Immature natural killer cell (primary cell): ENCODE measurements around the gene RABGGTB. TPM values are rescaled to one million over a fixed set of nuclear protein-coding genes. Genes with fewer than 3 reads are reported as not detected.
"Not testable (repeated sequence)": the region's sequence is repeated elsewhere in the genome, so short reads cannot be mapped to it uniquely, and the experiment has no call there.

ENCODE experiments used
- DNase-seq, 3 donors: peaks; one replicate each; pipeline ENCODE4 v3.0.0; 2022; ENCODE audit warnings: mixed read lengths in 1 of 3
- H3K27ac Mint-ChIP-seq, 6 donors: one replicate each; pipeline ENCODE4 v1.8.0; 2020; ENCODE audit warnings: mixed read lengths in 6 of 6, mild to moderate bottlenecking in 5 of 6, inconsistent platforms in 4 of 6, moderate library complexity in 3 of 6
- H3K27me3 Mint-ChIP-seq, 3 donors: one replicate each; pipeline ENCODE4 v1.8.0; 2020 to 2021; ENCODE audit warnings: low read depth in 3 of 3, mild to moderate bottlenecking in 3 of 3, mixed read lengths in 3 of 3, moderate library complexity in 3 of 3, inconsistent platforms in 1 of 3
- H3K36me3 Mint-ChIP-seq, 3 donors: one replicate each; pipeline ENCODE4 v1.8.0; 2020; ENCODE audit warnings: mixed read lengths in 3 of 3, inconsistent platforms in 2 of 3, mild to moderate bottlenecking in 2 of 3
- H3K4me1 Mint-ChIP-seq, 2 donors: one replicate each; pipeline ENCODE4 v1.8.0; 2020; ENCODE audit warnings: inconsistent platforms in 2 of 2, mild to moderate bottlenecking in 2 of 2, mixed read lengths in 2 of 2, moderate library complexity in 1 of 2
- H3K4me3 Mint-ChIP-seq, 5 donors: one replicate each; pipeline ENCODE4 v1.8.0; 2020; ENCODE audit warnings: mild to moderate bottlenecking in 5 of 5, mixed read lengths in 5 of 5, inconsistent platforms in 3 of 5, moderate library complexity in 3 of 5
- H3K9me3 Mint-ChIP-seq, 6 donors: one replicate each; pipeline ENCODE4 v1.8.0; 2020; ENCODE audit warnings: mild to moderate bottlenecking in 6 of 6, mixed read lengths in 6 of 6, inconsistent platforms in 4 of 6, moderate library complexity in 3 of 6
- polyA plus RNA-seq, 3 donors: library from polyadenylated mRNA; unstranded; fragments of 300-500 nt; fragmentation: Illumina TruSeq; gene quantifications; one replicate each; pipeline ENCODE4 v1.2.3, GENCODE V29; 2021

The RABGGTB gene
- 1 to 10 TPM; 1.5 to 9.4 (median 4.3) TPM for polyA plus RNA-seq

DNA sequence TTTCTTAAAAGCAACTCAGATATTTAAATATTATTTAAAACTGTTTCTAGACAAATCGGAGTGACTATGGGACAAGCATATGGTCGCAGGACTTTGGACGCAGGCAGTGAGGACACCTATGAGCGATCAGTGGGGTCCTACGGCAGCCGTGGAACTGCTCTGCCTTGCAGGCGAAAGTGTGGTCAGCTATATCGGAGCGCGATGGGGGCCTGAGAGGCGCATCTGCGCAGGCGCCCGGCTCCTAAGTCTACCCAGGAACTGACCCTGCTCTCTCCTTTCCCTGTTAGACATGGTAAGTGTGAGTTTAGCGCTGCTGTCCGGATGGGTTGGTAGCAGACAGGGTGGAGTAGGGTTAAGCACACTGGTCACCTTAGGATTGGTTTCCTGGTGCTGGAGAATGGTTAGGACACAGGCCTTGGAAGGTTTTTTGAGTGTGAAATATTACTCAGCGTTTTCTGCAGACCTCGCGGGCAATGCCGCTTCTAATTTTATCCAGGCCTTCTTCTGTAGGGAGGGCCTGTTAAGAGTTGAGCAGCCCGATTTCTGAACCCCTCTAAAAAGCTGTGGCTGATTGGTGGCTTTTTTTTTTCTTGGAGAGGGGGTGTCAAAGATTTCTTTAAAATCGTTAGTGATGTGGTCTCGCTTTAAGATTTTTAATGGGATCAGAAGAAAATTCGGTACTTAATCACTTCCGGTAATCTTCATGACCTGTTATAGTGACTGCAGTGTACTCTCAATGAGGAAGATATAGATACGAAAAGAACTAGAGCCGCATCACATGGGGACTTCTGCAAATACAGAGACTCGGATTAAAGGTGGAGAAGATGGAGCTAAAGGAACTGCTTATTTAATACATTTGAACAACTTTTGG, at the start of gene RABGGTB:
Gene RABGGTB, plus strand, starts transcription at position 274 of the 871 bp plus-strand sequence. Its CDS starts 16 bp downstream, at position 290.
- peaks cover 0 to 23% (median 16%) of the 10 kb centered on the region in 3 donors for H3K36me3 Mint-ChIP-seq
- peak; percentile 92 to 94 (median 93) for DNase-seq
- H3K27ac Mint-ChIP-seq: peak within 1 kb of the TSS; percentile 97 to 100 (median 98)
- H3K27me3 Mint-ChIP-seq: peaks cover 4 to 20% (median 12%) of the 10 kb centered on the region in 3 donors
- H3K9me3 Mint-ChIP-seq: no peaks in the 10 kb centered on the region
- peak within 1 kb of the TSS; percentile 96 to 100 (median 100) for H3K4me3 Mint-ChIP-seq
- H3K4me1 Mint-ChIP-seq: peaks cover 73 to 74% of the 10 kb centered on the region in 2 donors

DNA sequence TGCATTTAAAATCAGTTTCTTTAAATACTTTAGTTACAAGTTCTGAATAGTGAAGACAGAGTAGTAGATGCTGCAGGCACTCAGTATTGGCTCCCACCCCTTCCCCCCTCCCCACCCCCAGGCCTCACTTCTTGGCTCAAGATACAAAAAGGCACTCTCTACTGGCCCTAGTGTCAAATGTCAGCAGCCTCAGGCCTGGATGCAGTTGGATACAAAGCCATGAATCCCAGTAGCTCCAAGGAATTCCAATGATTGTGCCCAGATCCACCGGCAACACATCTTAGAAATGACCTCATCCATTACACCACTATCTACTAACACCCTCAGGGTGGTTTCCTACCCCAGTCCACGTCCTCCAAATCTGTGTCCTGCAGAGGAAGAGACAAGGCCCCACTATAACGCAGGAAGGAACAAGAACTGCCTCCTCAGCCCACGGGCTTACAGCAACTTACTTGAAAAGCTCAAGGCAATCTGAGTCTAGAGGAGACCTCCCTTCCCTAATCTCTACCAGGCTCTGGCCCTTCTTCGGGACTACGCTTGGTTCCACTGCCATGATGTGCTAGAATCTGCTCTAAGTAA, 43.9 kb upstream of the RABGGTB start:
- Mint-ChIP-seq H3K9me3 (no peaks in the 10 kb centered on the region), H3K4me1 (peaks cover 4 to 6% of the 10 kb centered on the region in 2 donors), H3K4me3 (no peak overlapping the region), H3K27me3 (no peaks in the 10 kb centered on the region), H3K27ac (peak overlapping the region in 1 of 6 donors; percentile 25), H3K36me3 (peaks cover 7 to 28% (median 12%) of the 10 kb centered on the region in 3 donors)
- DNase-seq: no peak

DNA sequence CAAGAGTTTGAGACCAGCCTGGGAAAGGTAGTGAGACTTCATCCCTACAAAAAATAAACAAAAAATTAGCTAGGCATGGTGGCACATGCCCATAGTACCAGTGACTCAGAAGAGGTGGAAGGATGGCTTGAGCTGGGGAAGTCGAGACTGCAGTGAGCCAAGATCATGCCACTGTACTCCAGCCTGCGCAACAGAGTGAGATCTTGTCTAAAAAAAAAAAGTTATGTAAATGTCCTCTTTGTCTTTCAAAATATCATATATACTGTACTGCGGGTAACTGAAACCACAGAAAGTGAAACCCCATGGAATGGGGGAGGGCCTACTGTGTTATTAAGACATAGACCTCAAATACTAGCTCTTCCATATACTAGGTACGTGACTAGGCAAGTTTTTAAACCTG, 40.8 kb upstream of the RABGGTB start:
- no peak for DNase-seq
- H3K36me3 Mint-ChIP-seq: peaks cover 0 to 23% (median 4%) of the 10 kb centered on the region in 3 donors
- peak overlapping the region in 1 of 6 donors; percentile 25 for H3K27ac Mint-ChIP-seq
- no peak overlapping the region for H3K4me3 Mint-ChIP-seq
- H3K9me3 Mint-ChIP-seq: no peaks in the 10 kb centered on the region
- H3K27me3 Mint-ChIP-seq: no peaks in the 10 kb centered on the region
- peaks cover 4 to 6% of the 10 kb centered on the region in 2 donors for H3K4me1 Mint-ChIP-seq

DNA sequence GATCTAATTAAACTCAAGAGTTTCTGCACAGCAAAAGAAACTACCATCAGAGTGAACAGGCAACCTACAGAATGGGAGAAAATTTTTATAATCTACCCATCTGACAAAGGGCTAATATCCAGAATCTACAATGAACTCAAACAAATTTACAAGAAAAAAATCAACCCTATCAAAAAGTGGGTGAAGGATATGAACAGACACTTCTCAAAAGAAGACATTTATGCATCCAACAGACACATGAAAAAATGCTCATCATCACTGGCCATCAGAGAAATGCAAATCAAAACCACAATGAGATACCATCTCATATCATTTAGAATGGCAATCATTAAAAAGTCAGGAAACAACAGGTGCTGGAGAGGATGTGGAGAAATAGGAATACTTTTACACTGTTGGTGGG, 28.8 kb upstream of the RABGGTB start:
- H3K4me1 Mint-ChIP-seq, H3K27me3 Mint-ChIP-seq, H3K9me3 Mint-ChIP-seq, H3K4me3 Mint-ChIP-seq, DNase-seq, H3K27ac Mint-ChIP-seq: not testable (repeated sequence)
- H3K36me3 Mint-ChIP-seq: peaks cover 35 to 60% (median 59%) of the 10 kb centered on the region in 3 donors

DNA sequence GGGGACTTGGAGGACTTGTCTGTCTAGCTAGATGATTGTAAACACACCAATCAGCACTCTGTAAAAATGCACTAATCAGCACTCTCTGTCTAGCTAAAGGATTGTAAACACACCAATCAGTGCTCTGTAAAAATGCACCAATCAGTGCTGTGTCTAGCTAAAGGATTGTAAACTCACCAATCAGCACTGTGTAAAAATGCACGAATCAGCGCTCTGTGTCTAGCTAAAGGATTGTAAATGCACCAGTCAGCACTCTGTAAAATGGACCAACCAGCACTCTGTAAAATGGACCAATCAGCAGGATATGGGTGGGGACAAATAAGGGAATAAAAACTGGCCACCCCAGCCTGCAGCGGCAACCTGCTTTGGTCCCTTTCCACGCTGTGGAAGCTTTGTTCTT, 27.5 kb upstream of the RABGGTB start:
- not testable (repeated sequence) for H3K27ac Mint-ChIP-seq, H3K4me3 Mint-ChIP-seq
- peaks cover 26 to 47% (median 46%) of the 10 kb centered on the region in 3 donors for H3K36me3 Mint-ChIP-seq

DNA sequence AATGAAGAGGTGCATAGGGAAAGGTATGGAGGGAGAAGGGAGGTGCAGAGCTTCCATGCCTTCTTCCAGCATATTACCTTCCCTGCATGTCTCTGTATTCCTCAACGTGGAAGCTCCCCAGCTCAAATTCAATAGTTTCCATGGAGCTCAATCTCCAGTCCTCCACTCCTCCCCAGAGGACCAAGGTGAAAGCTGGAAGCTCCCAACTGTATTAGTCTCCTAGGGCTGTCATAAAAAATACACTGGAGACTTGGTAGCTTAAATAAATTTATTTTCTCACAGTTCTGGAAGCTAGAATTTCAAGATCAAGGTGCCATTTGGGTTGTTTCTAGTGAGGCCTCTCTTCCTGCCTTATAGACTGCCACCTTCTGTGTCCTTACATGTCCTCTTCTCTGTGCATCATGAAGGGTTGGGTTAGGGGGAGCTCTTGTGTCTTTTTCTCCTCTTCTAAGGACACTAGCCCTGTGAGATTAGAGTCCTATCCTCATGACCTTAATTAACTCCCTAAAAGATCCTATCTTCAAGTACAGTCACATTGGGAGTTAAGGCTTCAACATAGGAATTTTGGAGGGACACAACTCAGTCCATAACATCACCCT, 21.9 kb upstream of the RABGGTB start:
- no peak for DNase-seq
- H3K27ac Mint-ChIP-seq: no peak overlapping the region
- H3K9me3 Mint-ChIP-seq: no peaks in the 10 kb centered on the region
- H3K27me3 Mint-ChIP-seq: no peaks in the 10 kb centered on the region
- H3K4me1 Mint-ChIP-seq: no peaks in the 10 kb centered on the region
- peaks cover 3 to 11% (median 7%) of the 10 kb centered on the region in 3 donors for H3K36me3 Mint-ChIP-seq
- H3K4me3 Mint-ChIP-seq: no peak overlapping the region

More for the DNA sequence above, 27.5 kb upstream of the RABGGTB start:
- not testable (repeated sequence) for H3K9me3 Mint-ChIP-seq, H3K27me3 Mint-ChIP-seq, H3K4me1 Mint-ChIP-seq, DNase-seq

DNA sequence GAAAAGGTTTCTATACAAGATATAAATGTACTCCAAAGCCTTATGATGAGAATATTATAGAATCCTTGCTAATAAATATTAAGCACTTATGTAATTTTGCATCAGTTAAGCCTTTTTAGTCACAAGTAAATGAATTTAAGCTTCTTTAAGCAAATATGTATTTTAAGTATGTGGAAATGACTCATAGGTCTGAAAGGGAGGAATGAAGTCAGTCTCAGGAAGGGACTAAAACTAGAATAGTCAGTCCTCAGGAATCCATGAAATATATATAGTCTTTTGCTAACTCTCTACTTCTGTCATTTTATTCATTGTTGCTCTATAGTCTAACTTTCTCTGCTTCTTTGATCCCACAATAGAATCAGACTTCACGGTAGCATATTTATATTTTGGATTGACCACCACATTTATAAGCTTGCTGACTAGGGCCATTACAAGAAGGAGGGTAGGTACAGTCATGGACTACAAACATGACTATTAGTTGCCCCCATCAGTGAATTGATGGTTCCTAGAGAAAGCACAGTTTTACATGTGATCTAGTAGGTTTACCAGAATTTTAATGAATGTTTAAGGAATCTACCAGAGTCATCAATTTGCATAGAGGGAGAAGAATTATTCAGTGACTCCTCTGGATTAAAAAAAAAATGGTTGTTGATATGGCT, 20.2 kb upstream of the RABGGTB start:
- no peak overlapping the region for H3K4me3 Mint-ChIP-seq
- no peak for DNase-seq
- H3K36me3 Mint-ChIP-seq: peaks cover 0 to 4% (median 4%) of the 10 kb centered on the region in 3 donors
- no peak overlapping the region for H3K27ac Mint-ChIP-seq
- no peaks in the 10 kb centered on the region for H3K9me3 Mint-ChIP-seq
- no peaks in the 10 kb centered on the region for H3K4me1 Mint-ChIP-seq
- H3K27me3 Mint-ChIP-seq: no peaks in the 10 kb centered on the region

DNA sequence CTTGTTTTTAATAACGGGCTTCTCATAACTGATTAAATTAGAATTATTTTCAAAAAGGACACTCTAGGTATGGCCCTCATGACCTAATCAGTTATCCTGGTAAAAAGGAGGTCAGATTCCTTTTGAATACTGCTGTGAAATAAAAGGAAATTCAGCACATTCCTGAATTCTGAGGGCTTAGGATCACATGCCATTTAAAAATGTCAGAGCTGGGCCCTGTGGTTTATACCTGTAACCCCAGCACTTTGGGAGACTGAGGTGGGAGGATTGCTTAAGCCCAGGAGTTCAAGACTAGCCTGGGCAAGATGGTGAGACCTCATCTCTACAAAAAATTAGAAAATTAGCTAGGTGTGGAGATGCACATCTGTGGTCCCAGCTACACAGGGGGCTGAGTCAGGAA, 18.0 kb upstream of the RABGGTB start:
- Mint-ChIP-seq H3K4me1 (no peaks in the 10 kb centered on the region), H3K9me3 (no peaks in the 10 kb centered on the region), H3K36me3 (no peaks in the 10 kb centered on the region), H3K27me3 (peaks cover 0 to 2% (median 0%) of the 10 kb centered on the region in 3 donors), H3K4me3 (no peak overlapping the region), H3K27ac (no peak overlapping the region)
- no peak for DNase-seq

DNA sequence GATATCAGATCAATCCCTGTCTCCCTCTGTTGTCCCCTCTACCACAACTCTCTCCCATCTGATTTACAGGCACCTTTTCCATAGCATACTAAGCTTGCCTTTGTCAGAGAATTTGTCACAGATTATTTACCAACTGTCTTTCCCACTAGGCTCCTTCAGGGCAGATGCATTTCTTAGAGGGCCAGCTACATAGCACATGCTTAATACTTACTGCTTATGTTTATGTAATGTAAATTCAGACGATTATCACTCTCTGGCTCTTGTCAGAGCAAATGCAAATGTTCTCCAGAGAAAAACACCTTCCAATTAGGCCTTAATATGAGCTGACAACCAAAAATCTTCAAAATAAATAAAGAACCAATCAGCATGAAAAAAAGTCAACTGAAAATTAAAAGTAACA, 15.3 kb upstream of the RABGGTB start:
- no peak for DNase-seq
- no peak overlapping the region for H3K4me3 Mint-ChIP-seq
- H3K27ac Mint-ChIP-seq: no peak overlapping the region
- no peaks in the 10 kb centered on the region for H3K36me3 Mint-ChIP-seq
- no peaks in the 10 kb centered on the region for H3K9me3 Mint-ChIP-seq
- H3K27me3 Mint-ChIP-seq: peaks cover 0 to 2% (median 0%) of the 10 kb centered on the region in 3 donors
- no peaks in the 10 kb centered on the region for H3K4me1 Mint-ChIP-seq

DNA sequence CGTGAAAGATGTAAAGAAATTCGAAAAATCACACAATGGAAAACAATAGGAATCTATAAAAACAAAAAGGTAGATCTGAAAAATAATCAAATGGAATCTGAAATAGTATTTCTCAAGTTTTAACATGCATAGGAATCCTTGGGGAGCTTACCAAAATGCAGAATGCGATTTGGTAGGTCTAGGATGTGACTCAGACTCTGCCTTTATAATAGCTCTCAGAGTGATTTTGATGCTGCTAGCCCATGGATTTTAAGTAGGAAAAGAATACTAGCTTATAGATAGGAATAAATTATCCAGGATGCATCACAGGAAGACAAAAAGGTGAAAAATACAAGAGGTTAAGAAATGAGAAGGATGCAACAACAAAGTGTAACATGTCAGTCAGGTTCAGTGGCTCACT, 14.1 kb upstream of the RABGGTB start:
- H3K9me3 Mint-ChIP-seq: no peaks in the 10 kb centered on the region
- DNase-seq: no peak
- H3K4me1 Mint-ChIP-seq: no peaks in the 10 kb centered on the region
- no peak overlapping the region for H3K4me3 Mint-ChIP-seq
- peaks cover 0 to 2% (median 0%) of the 10 kb centered on the region in 3 donors for H3K27me3 Mint-ChIP-seq
- peaks cover 0 to 1% (median 0%) of the 10 kb centered on the region in 3 donors for H3K36me3 Mint-ChIP-seq
- no peak overlapping the region for H3K27ac Mint-ChIP-seq

DNA sequence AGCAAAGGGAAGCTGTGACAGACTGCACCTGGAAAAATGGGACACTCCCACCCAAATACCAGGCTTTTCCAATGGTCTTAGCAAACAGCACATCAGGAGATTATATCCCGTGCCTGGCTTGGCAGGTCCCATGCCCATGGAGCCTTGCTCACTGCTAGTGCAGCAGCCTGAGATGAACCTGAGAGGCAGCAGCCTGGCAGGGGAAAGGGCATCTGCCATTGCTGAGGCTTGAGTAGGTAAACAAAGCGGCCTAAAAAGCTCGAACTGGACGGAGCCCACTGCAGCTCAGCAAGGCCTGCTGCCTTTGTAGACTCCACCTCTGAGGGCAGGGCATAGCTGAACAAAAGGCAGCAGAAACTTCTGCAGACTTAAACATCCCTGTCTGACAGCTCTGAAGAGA, 8.2 kb upstream of the RABGGTB start:
- not testable (repeated sequence) for H3K36me3 Mint-ChIP-seq, H3K4me1 Mint-ChIP-seq, H3K4me3 Mint-ChIP-seq, DNase-seq, H3K27ac Mint-ChIP-seq, H3K9me3 Mint-ChIP-seq
- peaks cover 2 to 10% (median 5%) of the 10 kb centered on the region in 3 donors for H3K27me3 Mint-ChIP-seq

DNA sequence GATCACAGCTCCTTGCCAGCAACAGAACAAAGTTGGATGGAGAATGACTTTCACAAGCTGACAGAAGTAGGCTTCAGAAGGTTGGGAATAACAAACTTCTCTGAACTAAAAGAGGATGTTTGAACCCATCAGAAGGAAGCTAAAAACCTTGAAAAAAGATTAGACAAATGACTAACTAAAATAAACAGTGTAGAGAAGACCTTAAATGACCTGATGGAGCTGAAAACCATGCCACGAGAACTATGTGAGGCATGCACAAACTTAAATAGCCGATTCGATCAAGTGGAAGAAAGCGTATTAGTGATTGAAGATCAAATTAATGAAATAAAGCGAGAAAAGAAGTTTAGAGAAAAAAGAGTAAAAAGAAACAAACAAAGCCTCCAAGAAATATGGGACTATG, 7.4 kb upstream of the RABGGTB start:
- H3K4me1 Mint-ChIP-seq, H3K9me3 Mint-ChIP-seq, H3K27ac Mint-ChIP-seq, DNase-seq, H3K4me3 Mint-ChIP-seq, H3K36me3 Mint-ChIP-seq: not testable (repeated sequence)
- H3K27me3 Mint-ChIP-seq: peaks cover 2 to 10% (median 5%) of the 10 kb centered on the region in 3 donors

DNA sequence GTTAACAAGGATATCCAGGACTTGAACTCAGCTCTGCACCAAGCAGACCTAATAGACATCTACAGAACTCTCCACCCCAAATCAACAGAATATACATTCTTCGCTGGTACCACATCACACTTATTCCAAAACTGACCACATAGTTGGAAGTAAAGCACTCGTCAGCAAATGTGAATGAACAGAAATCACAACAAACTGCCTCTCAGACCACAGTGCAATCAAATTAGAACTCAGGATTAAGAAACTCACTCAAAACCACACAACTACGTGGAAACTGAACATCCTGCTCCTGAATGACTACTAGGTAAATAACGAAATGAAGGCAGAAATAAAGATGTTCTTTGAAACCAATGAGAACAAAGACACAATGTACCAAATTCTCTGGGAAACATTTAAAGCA, 5.9 kb upstream of the RABGGTB start:
- not testable (repeated sequence) for H3K4me3 Mint-ChIP-seq, DNase-seq, H3K27ac Mint-ChIP-seq, H3K36me3 Mint-ChIP-seq, H3K9me3 Mint-ChIP-seq
- H3K4me1 Mint-ChIP-seq: peaks cover 15 to 16% of the 10 kb centered on the region in 2 donors
- H3K27me3 Mint-ChIP-seq: peaks cover 9 to 13% (median 12%) of the 10 kb centered on the region in 3 donors
